ELF-1 (cell line): ENCODE measurements around the gene CCDC88B.
"Not testable (repeated sequence)": the region's sequence is repeated elsewhere in the genome, so short reads cannot be mapped to it uniquely, and the experiment has no call there.

Source experiments
- DNase-seq: peaks from one replicate; pipeline ENCODE4 v3.0.0-alpha.2; 2016; ENCODE audit warnings: low read depth, low spot score

Gene CCDC88B

DNA sequence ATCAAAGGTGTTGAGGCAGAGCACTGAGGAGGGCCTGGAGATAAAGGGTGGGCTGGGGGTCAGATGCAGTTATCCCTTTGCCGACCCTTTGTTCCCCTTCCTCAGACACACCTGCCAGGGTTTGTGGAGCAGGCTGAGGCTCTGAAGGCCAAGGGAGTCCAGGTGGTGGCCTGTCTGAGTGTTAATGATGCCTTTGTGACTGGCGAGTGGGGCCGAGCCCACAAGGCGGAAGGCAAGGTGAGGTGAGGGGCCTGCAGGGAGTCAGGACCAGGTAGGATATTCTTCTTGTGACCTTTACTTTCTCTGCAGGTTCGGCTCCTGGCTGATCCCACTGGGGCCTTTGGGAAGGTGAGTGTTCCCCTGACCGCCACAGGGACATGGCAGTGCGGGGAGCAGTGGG is 19.4 kb upstream of the CCDC88B start:
- DNase-seq = no peak

DNA sequence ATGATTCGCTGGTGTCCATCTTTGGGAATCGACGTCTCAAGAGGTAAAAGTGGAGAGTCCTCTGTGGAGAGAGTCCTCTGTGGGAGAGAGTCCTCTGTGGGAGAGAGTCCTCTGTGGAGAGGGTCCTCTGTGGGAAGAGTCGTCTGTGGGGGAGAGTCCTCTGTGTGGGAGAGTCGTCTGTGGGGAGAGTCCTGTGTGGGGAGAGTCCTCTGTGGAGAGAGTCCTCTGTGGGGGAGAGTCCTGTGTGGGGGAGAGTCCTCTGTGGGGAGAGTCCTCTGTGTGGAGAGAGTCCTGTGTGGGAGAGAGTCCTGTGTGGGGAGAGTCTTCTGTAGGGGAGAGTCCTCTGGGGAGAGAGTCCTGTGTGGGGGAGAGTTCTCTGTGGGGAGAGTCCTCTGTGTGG is 19.0 kb upstream of the CCDC88B start:
- no peak for DNase-seq

DNA sequence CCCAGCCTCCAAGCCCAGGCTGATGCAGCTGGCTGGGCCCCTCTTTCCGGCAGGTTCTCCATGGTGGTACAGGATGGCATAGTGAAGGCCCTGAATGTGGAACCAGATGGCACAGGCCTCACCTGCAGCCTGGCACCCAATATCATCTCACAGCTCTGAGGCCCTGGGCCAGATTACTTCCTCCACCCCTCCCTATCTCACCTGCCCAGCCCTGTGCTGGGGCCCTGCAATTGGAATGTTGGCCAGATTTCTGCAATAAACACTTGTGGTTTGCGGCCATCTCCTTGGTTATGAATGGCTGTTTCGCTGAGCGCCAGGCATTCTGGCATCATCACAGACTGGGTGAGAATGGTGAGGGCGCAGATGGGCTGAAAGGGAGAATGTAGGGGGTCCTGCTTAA is 18.5 kb upstream of the CCDC88B start:
- no peak for DNase-seq

- DNase-seq = no peak
Measured at GRCh38 chr11:64322925-64323260, 17.1 kb upstream of the CCDC88B start.

DNA sequence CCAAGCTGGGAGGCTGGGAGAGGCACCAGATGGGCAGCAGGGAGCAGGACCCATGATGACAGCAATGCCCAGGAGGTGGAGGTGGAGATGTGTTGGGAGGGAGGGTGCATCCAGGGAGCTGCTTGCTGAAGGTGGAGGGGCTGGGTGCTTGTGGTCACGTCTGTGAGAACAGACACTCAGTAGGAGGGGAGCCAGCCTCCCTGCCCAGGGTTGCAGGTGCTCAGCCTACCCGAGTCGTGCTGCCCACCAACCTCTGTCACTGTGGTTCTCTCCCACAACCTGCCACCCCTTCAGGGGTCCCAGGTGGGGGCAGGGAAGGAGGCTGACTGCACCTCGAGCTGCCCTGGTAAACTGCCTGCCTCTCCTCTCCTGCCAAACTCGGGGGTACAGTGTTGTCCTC is 16.6 kb upstream of the CCDC88B start:
- DNase-seq = no peak

GRCh38 chr11:64323984-64324383 is 16.0 kb upstream of the CCDC88B start:
- not testable (repeated sequence) for DNase-seq

GRCh38 chr11:64324692-64325469 is 15.1 kb upstream of the CCDC88B start:
- no peak for DNase-seq

- DNase-seq = no peak
Measured at GRCh38 chr11:64327375-64327774, 12.6 kb upstream of the CCDC88B start.

DNA sequence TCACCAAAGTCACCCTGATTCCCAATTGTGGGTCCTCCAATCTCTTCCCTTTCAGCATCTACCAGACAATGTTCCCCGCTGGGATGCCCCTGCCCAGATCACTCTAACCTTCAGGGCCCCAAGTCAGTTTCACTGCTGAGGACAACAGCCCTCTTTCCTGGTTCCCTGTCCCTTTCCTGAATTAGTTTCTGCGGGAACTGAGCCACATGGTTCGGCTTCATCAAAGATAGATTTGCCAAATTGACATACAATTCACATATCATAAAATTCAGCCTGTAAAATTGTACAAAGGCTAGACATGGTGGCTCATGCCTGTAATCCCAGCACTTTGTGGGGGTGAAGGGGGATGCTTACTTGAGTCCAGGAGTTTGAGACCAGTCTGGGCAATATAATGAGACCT is 12.0 kb upstream of the CCDC88B start:
- DNase-seq = no peak

GRCh38 chr11:64330888-64331287 is 9.1 kb upstream of the CCDC88B start:
- no peak for DNase-seq

DNA sequence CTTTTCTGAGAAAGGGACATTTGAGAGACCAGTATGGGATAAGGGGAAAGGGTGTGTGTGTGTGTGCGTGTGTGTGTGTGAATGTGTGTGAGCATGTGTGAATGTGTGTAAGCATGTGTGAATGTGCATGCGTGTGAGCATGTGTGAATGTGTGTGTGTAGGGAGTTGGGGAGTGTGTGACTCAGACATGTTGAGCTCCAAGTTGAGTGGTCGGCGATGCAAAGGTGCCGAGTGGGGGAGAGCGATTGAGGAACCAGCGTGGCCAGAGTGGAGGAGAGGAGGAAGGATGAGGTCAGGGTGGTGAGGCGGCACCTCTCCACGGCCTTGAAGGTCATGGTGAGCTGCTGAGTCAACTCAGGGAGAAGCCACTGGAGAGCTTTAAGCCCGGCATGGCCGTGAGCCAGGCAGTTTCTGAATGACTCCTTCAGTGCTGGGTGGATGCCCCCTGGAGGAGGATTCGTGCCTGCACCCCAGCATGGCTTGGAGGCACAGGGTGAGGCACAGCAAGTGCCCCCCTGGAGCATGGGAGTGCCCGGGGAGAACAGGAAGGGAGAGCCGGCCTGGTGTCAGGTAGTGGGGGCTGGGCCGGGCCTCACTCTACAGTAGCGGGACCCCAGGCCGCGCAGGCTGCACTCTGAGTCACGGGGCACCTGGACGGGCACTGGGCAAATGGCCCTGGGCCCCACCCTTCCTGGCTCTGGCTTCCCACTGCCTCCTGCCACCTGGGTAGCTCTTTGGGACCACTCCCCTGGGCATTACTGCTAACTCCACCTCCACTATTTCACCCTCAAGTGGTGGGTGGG is 8.2 kb upstream of the CCDC88B start:
- DNase-seq = peak; percentile 53

DNA sequence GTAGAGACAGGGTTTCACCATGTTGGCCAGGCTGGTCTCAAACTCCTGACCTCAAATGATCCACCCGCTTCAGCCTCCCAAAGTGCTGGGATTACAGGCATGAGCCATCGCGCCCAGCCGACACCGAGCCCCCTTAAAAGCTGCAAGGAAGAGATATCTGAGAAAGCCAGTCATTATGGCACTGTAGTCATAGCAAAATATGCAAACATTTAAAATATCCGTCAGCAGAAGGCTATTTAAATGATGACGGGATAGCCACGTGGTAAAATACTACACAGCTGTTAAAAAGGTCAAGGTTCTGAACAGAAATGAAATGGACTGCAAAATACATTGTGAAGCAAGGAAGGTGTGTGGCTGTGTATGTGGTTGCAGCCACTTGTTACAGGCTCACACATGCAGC is 6.4 kb upstream of the CCDC88B start:
- no peak for DNase-seq

DNA sequence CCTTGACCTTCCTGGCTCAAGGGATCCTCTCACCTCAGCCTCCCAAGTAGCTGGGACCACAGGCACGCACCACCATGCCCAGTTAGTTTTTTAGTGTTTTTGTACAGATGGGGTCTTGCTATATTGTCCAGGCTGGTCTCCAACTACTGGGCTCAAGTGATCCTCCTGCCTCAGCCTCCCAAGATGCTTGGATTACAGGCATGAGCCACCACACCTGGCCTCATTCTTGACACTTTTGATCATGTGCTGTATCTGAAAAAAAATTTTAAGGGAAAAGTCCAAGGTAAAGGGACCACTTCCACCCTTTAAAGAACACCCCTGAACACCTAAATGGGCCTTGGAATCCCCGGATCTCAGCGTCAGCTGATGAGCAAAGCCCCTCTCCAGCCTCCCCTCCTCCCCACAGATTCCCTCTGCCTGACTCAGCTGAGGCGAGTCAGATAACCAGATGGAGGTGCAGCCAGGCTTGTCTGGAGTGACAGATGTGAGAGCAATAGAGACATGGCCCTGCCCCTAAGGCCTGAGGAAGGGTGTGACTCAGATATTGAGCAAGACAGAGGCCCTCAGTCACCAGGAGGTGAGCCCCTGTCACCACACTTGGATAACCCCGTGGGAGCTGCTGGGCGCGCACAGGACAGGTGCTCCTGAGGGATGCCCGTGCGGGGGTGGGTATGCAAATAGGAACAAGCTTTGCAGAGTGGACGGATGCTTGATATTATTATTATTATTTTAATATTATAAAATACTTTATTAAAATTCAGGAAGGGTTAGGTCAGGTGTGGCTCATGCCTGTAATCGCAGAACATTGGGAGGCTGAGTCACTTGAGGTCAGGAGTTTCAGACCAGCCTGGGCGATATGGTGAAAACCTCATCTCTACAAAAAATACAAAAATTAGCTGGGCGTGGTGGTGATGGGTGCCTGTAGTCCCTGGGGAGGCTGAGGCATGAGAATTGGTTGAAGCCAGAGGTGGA is 5.0 kb upstream of the CCDC88B start:
- peak; percentile 93 for DNase-seq

GRCh38 chr11:64337538-64338249 is 2.3 kb upstream of the CCDC88B start:
- no peak for DNase-seq

- no peak for DNase-seq
Measured at GRCh38 chr11:64338716-64339115, 1.3 kb upstream of the CCDC88B start.

DNA sequence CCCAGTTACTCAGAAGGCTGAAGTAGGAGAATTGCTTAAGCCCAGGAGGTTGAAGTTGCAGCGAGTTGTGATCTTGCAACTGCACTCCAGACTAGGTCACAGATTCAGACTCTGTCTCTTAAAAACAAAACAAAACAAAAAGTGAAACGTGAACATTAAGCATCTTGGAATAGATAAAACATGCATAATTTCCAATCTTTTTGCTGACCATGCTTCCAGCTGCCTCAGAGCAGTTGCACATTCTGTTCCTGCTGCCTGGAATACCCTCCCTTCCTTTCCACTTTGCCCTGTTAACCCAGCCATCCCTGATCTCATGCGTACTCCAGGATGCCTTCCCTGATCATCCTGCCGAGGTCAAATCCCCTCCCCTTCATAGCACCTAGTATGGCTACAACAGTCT is 718 bp upstream of the CCDC88B start:
- DNase-seq = no peak

GRCh38 chr11:64340671-64341335 is 799 bp downstream of the CCDC88B start:
- peak; percentile 88 for DNase-seq

DNA sequence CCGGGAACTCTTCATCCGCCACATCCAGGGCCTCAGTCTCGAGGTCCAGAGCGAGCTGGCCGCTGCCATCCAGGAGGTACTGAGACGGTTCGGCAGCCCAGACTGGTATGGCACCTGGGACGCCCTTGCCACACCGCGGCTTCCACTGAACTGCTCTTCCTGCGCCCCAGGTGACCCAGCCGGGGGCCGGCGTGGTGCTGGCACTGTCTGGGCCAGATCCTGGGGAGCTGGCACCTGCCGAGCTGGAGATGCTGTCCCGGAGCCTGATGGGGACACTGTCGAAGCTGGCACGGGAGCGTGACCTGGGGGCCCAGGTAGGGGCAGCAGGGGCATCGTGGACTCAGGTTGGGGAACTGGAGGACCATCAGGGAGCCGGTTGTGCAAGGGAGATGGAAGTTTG is 1.4 kb downstream of the CCDC88B start:
- no peak for DNase-seq

GRCh38 chr11:64341851-64342791 is 2.1 kb downstream of the CCDC88B start:
- DNase-seq = peak; percentile 91
